IMR-90 (cell line): ENCODE measurements around the gene RET. TPM values are rescaled to one million over a fixed set of nuclear protein-coding genes. Genes with fewer than 3 reads are reported as not detected.

Source experiments
- ATAC-seq: fragments of 200-7000 bp; cut with Tn5 transposase; 2 replicates; pipeline ENCODE4 v1.9.1; 2020; ENCODE audit warnings: low read depth, mild to moderate bottlenecking, moderate library complexity
- BruUV-seq: library from RNA; stranded (reverse); fragments of 400-500 nt; replicated peaks from 2 replicates; lab custom pipeline; 2021; lab: Mats Ljungman, UMichigan
- CTCF ChIA-PET: fragments of 300-600 bp; formaldehyde crosslinking; extraction: SDS; loops from one replicate; lab custom pipeline; 2021; ENCODE audit warnings: antibody characterized with exemption; lab: Yijun Ruan, JAX
- POLR2A ChIA-PET: fragments of 300-600 bp; sonication (Branson Sonifier 250); formaldehyde crosslinking; loops from one replicate; lab custom pipeline; 2022; ENCODE audit warnings: antibody characterized with exemption; ENCODE audit not compliant: unreplicated experiment; lab: Charles Lee
- DNase-seq: peaks from one replicate; pipeline ENCODE4 v3.0.0; 2013
- H2AFZ ChIP-seq: replicated peaks from 2 replicates; pipeline ENCODE3; 2013; ENCODE audit warnings: low read length, mild to moderate bottlenecking; ENCODE audit not compliant: poor library complexity
- H2AK5ac ChIP-seq: 2 replicates; pipeline ENCODE4 v1.6.1; 2013; ENCODE audit warnings: low read depth, low read length, inconsistent platforms
- H2AK9ac ChIP-seq: replicated peaks from 2 replicates; pipeline ENCODE3; 2013; ENCODE audit warnings: mild to moderate bottlenecking, low read depth, low read length, moderate library complexity; ENCODE audit not compliant: poor library complexity
- H2BK120ac ChIP-seq: 2 replicates; pipeline ENCODE4 v1.6.1; 2013; ENCODE audit warnings: low read depth, low read length, inconsistent platforms
- H2BK15ac ChIP-seq: 3 replicates; pipeline ENCODE4 v1.6.1; 2013; ENCODE audit warnings: low read depth, low read length, inconsistent platforms
- H2BK20ac ChIP-seq: 2 replicates; pipeline ENCODE4 v1.6.1; 2013; ENCODE audit warnings: low read depth, mild to moderate bottlenecking, inconsistent platforms, low read length, moderate library complexity
- H2BK5ac ChIP-seq: 2 replicates; pipeline ENCODE4 v1.6.1; 2013; ENCODE audit warnings: mild to moderate bottlenecking, low read depth, low read length, inconsistent platforms; ENCODE audit not compliant: poor library complexity, severe bottlenecking
- H3K14ac ChIP-seq: replicated peaks from 2 replicates; pipeline ENCODE4 v1.6.1; 2013; ENCODE audit warnings: low read depth, low read length, inconsistent platforms
- H3K18ac ChIP-seq: 2 replicates; pipeline ENCODE4 v1.6.1; 2013; ENCODE audit warnings: low read depth, low read length, control low read depth
- H3K23ac ChIP-seq: 2 replicates; pipeline ENCODE4 v1.6.1; 2013; ENCODE audit warnings: low read depth, low read length, inconsistent platforms
- H3K27ac ChIP-seq: 2 replicates; pipeline ENCODE4 v1.5.1; 2013; ENCODE audit warnings: mild to moderate bottlenecking, control low read depth, low read length; ENCODE audit not compliant: insufficient read depth
- H3K27me3 ChIP-seq: 2 replicates; pipeline ENCODE4 v1.6.1; 2013; ENCODE audit warnings: low read length; ENCODE audit not compliant: control insufficient read depth, insufficient read depth
- H3K36me3 ChIP-seq: 2 replicates; pipeline ENCODE4 v1.6.1; 2013; ENCODE audit warnings: low read length, mixed read lengths; ENCODE audit not compliant: control insufficient read depth, insufficient read depth
- H3K4ac ChIP-seq: 2 replicates; pipeline ENCODE4 v1.6.1; 2013; ENCODE audit warnings: low read depth, low read length, inconsistent platforms
- H3K4me1 ChIP-seq: 2 replicates; pipeline ENCODE4 v1.6.1; 2013; ENCODE audit warnings: low read length, mixed read lengths; ENCODE audit not compliant: control insufficient read depth, insufficient read depth
- H3K4me2 ChIP-seq: 2 replicates; pipeline ENCODE4 v1.6.1; 2013; ENCODE audit warnings: low read depth, mild to moderate bottlenecking, control low read depth, low read length, moderate library complexity
- H3K4me3 ChIP-seq: 2 replicates; pipeline ENCODE4 v1.5.1; 2013; ENCODE audit warnings: low read depth, mild to moderate bottlenecking, control low read depth, low read length, moderate library complexity; ENCODE audit not compliant: insufficient read depth
- H3K56ac ChIP-seq: 2 replicates; pipeline ENCODE4 v1.6.1; 2013; ENCODE audit warnings: low read length, inconsistent platforms; ENCODE audit not compliant: insufficient read depth; ENCODE audit errors: extremely low read depth
- H3K79me1 ChIP-seq, 2 experiments: 2 replicates each; pipeline ENCODE4 v1.6.1; 2013; ENCODE audit warnings: low read length in 2 of 2, inconsistent platforms in 1 of 2, low read depth in 1 of 2
- H3K9ac ChIP-seq: 2 replicates; pipeline ENCODE4 v1.6.1; 2013; ENCODE audit warnings: low read depth, low read length, control low read depth
- H3K9me1 ChIP-seq: 2 replicates; pipeline ENCODE4 v1.6.1; 2013; ENCODE audit warnings: low read length, inconsistent platforms; ENCODE audit not compliant: insufficient read depth
- H3K9me3 ChIP-seq: 2 replicates; pipeline ENCODE4 v1.6.1; 2013; ENCODE audit warnings: low read length; ENCODE audit not compliant: control insufficient read depth, insufficient read depth
- H4K20me1 ChIP-seq: 2 replicates; pipeline ENCODE4 v1.6.1; 2013; ENCODE audit warnings: low read length, inconsistent platforms; ENCODE audit not compliant: insufficient read depth
- H4K5ac ChIP-seq: 2 replicates; pipeline ENCODE4 v1.6.1; 2013; ENCODE audit warnings: mild to moderate bottlenecking, low read depth, low read length, control low read depth
- H4K8ac ChIP-seq, 2 experiments: 2 replicates each; pipeline ENCODE4 v1.6.1; 2013; ENCODE audit warnings: low read depth in 2 of 2, low read length in 2 of 2, control low read depth in 1 of 2, inconsistent platforms in 1 of 2
- H4K91ac ChIP-seq: 2 replicates; pipeline ENCODE4 v1.6.1; 2013; ENCODE audit warnings: low read depth, low read length, inconsistent platforms; ENCODE audit not compliant: insufficient read depth
- BHLHE40 ChIP-seq: fragments of 150-350 bp; IDR thresholded peaks from 2 replicates; pipeline ENCODE4 v1.6.1; 2016; ENCODE audit warnings: mild to moderate bottlenecking, low read depth, low read length
- CEBPB ChIP-seq: IDR thresholded peaks from 2 replicates; pipeline ENCODE4 v1.6.1; 2012; ENCODE audit warnings: low read depth, low read length, improper control_type of control experiment
- CTCF ChIP-seq: conservative IDR thresholded peaks from 2 replicates; pipeline ENCODE4 v1.5.1; 2012; ENCODE audit warnings: mild to moderate bottlenecking, low read depth, low read length, improper control_type of control experiment
- MAFK ChIP-seq: IDR thresholded peaks from 2 replicates; pipeline ENCODE4 v1.6.1; 2012; ENCODE audit warnings: low read depth, low read length, improper control_type of control experiment
- MXI1 ChIP-seq: IDR thresholded peaks from 2 replicates; pipeline ENCODE4 v1.6.1; 2012; ENCODE audit warnings: low read depth, mild to moderate bottlenecking, low read length, moderate library complexity, borderline replicate concordance
- NFE2L2 ChIP-seq: fragments of 150-350 bp; IDR thresholded peaks from 2 replicates; pipeline ENCODE4 v1.6.1; 2016; ENCODE audit warnings: low read depth, mild to moderate bottlenecking, low read length
- POLR2A ChIP-seq: IDR thresholded peaks from 2 replicates; pipeline ENCODE4 v1.6.1; 2012; ENCODE audit warnings: mild to moderate bottlenecking, low read depth, low read length
- RAD21 ChIP-seq: IDR thresholded peaks from 2 replicates; pipeline ENCODE4 v1.6.1; 2012; ENCODE audit warnings: low read length, improper control_type of control experiment
- RCOR1 ChIP-seq: IDR thresholded peaks from 2 replicates; pipeline ENCODE4 v1.6.1; 2012; ENCODE audit warnings: mild to moderate bottlenecking, low read length, improper control_type of control experiment; ENCODE audit not compliant: insufficient replicate concordance
- RFX5 ChIP-seq: IDR thresholded peaks from 2 replicates; pipeline ENCODE4 v1.8.0; 2012; ENCODE audit warnings: low read depth, mild to moderate bottlenecking, low read length, moderate library complexity
- SMC3 ChIP-seq: fragments of 150-350 bp; IDR thresholded peaks from 2 replicates; pipeline ENCODE4 v1.6.1; 2016; ENCODE audit warnings: low read depth, mild to moderate bottlenecking, antibody characterized with exemption, low read length, moderate library complexity
- WGBS, 2 experiments: methylation state at CpG; one replicate each; pipeline versions ENCODE4 v1.1.5 to v1.1.7; 2013; ENCODE audit warnings: missing lambda C conversion rate in 2 of 2; ENCODE audit not compliant: insufficient read length in 1 of 2; ENCODE audit errors: extremely low coverage in 2 of 2; 5-methylcytosine and 5-hydroxymethylcytosine counted together
- dilution Hi-C: fragments of 300-500 bp; cut with HindIII; formaldehyde crosslinking; loops from one replicate; pipeline ENCODE4 v1.14.3; 2018; ENCODE audit warnings: low sequenced_read_pairs; ENCODE audit not compliant: unreplicated experiment
- in situ Hi-C: fragments of 300-500 bp; cut with MboI; formaldehyde crosslinking; loops from 3 replicates; pipeline ENCODE4 v1.14.3; 2019; ENCODE audit warnings: low sequenced_read_pairs, inconsistent platforms, mixed read lengths
- intact Hi-C: fragments of 100-400 bp; cut with micrococcal nuclease; formaldehyde crosslinking; loops from 2 replicates; pipeline ENCODE4 v1.10.0; 2022
- polyA plus RNA-seq, 3 experiments: library from polyadenylated mRNA; depleted of rRNA; stranded (reverse); fragments of >200 nt; gene quantifications; 2 replicates each; pipeline ENCODE4 v1.2.3, GENCODE V29; 2012; ENCODE audit warnings: low replicate concordance in 1 of 3
- total RNA-seq: library from RNA; depleted of rRNA; stranded (reverse); fragments of >200 nt; gene quantifications from 2 replicates; pipeline ENCODE4 v1.2.3, GENCODE V29; 2012
- TF ChIP-seq, protein P1 (sequence below): fragments of 150-350 bp; IDR thresholded peaks from 2 replicates; pipeline ENCODE4 v1.6.1; 2017; ENCODE audit warnings: mild to moderate bottlenecking, antibody characterized with exemption, low read length, low read depth
- TF ChIP-seq, protein P2 (sequence below): fragments of 150-350 bp; IDR thresholded peaks from 2 replicates; pipeline ENCODE4 v1.6.1; 2016; ENCODE audit warnings: low read depth, mild to moderate bottlenecking, low read length, moderate library complexity, borderline replicate concordance

The RET gene
- total and polyA plus RNA-seq, 2 of the 4 experiments (the other 2 are of a cell fraction), result 0.10 to 0.18 TPM

DNA sequence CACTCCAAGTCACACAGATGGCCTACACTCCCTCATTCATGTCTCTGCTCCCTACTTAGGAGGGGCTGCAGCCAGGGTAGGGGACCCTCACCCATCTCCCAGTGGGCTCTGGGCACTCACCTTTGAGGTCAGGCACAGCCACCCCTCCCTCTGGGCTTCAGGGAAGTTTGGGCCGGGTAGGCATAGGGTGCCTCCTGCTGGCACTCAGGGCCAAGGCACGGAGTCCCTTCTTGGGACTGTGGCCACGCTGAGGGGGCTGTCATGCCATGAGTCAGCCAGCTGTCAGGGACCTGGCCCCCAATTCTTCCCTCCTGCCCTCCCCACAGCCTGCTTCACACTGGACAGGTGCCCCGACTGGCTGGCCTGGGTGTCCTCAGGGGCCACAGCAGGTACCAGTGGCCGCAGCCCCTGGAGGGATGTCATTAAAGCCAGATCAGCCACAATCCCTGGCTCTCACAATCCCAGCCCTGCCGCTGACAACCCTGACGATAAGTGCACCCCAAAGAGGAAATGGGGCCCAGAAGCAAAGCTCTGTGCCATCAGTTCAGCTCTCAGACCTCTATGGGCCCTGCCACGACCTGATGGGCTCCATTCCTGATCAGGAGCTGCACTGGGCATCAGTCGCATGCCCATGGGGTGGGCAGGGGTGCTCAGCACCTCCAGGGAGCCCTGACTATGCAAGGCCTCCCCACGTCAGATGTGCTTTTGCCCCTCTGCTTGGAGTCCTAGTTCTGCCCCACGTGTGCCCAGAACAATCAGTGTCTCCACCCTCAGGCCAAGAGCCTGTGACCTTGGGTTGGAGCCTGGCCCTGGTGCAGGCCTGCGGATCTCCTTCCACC lies 34.1 kb upstream of the RET start (continued):
- no peak for TF ChIP-seq NFE2L2

DNA sequence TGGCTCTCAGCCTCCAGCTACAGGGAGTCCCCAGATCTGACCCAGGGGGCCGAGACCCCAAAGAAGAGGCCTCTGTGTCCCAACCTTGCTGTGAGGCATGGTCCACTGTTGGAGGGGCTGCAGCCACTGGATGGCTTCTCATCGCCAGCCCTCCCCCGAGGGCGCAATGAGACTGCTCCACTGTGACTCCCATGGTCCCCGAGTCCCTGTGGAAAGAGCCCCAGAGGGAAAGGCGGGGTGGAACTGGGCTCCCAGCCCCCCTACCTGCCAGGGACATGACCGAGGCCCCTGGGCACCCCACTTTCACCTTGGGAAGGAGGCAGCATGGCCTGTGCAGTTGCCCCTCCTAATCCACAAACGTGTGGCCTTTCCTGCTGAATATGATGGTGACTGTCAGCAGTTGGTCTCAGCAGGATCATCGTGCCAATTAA lies 33.5 kb upstream of the RET start:
- ChIA-PET POLR2A (no interaction called here), CTCF (no interaction called here)
- WGBS, 2 experiments, result 57% methylated on average over 2 of the region's 9 CpGs; no CpG with 5 or more reads in 1 of the 2 experiments
- H2AK9ac ChIP-seq, result no peak overlapping the region
- H3K27ac ChIP-seq, result no peak overlapping the region
- H4K8ac ChIP-seq, result no peak overlapping the region
- no peaks in the 10 kb centered on the region; the same call in 1 of the 2 replicates for H3K27me3 ChIP-seq
- H3K4me1 ChIP-seq, result peaks cover 1% of the 10 kb centered on the region; the same call in 1 of the 2 replicates
- intact Hi-C loops (no loop called here), dilution Hi-C loops (no loop called here), in situ Hi-C loops (no loop called here)
- ATAC-seq, result no peak
- H3K4me3 ChIP-seq, result no peak overlapping the region
- H3K4me2 ChIP-seq, result no peak overlapping the region
- H3K23ac ChIP-seq, result no peak overlapping the region
- H2BK120ac ChIP-seq, result no peak overlapping the region
- DNase-seq, result no peak
- no peak overlapping the region for H2BK5ac ChIP-seq
- no peaks in the 10 kb centered on the region for H3K9me3 ChIP-seq
- no peak overlapping the region for H4K5ac ChIP-seq
- no peaks in the 10 kb centered on the region for H3K9me1 ChIP-seq
- no peaks in the 10 kb centered on the region for H4K20me1 ChIP-seq
- no peak overlapping the region for H3K18ac ChIP-seq
- no peak overlapping the region for H3K14ac ChIP-seq
- H2BK20ac ChIP-seq, result no peak overlapping the region
- no peak overlapping the region for H3K4ac ChIP-seq
- no peak overlapping the region for H2BK15ac ChIP-seq
- no peaks in the 10 kb centered on the region for H3K79me1 ChIP-seq
- H2AFZ ChIP-seq, result no peak overlapping the region
- no peaks in the 10 kb centered on the region for H3K36me3 ChIP-seq
- no peak overlapping the region for H3K9ac ChIP-seq
- BruUV-seq, result no TSS peak
- H3K56ac ChIP-seq, result no peak overlapping the region
- H2AK5ac ChIP-seq, result no peak overlapping the region
- no peak overlapping the region for H4K91ac ChIP-seq
- no peak for TF ChIP-seq NFE2L2
- no peak for TF ChIP-seq RCOR1
- TF ChIP-seq CEBPB, result no peak
- no peak for TF ChIP-seq CTCF
- TF ChIP-seq, protein P1, sequence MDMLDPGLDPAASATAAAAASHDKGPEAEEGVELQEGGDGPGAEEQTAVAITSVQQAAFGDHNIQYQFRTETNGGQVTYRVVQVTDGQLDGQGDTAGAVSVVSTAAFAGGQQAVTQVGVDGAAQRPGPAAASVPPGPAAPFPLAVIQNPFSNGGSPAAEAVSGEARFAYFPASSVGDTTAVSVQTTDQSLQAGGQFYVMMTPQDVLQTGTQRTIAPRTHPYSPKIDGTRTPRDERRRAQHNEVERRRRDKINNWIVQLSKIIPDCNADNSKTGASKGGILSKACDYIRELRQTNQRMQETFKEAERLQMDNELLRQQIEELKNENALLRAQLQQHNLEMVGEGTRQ, result no peak
- TF ChIP-seq MAFK, result no peak
- TF ChIP-seq RAD21, result no peak
- TF ChIP-seq SMC3, result no peak
- no peak for TF ChIP-seq RFX5
- TF ChIP-seq, protein P2, sequence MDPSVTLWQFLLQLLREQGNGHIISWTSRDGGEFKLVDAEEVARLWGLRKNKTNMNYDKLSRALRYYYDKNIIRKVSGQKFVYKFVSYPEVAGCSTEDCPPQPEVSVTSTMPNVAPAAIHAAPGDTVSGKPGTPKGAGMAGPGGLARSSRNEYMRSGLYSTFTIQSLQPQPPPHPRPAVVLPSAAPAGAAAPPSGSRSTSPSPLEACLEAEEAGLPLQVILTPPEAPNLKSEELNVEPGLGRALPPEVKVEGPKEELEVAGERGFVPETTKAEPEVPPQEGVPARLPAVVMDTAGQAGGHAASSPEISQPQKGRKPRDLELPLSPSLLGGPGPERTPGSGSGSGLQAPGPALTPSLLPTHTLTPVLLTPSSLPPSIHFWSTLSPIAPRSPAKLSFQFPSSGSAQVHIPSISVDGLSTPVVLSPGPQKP, result no peak
- no peak for TF ChIP-seq POLR2A
- no peak for TF ChIP-seq BHLHE40
- no peak for TF ChIP-seq MXI1
